ENCODE measurements around the gene KCNK5. TPM values are rescaled to one million over a fixed set of nuclear protein-coding genes. Genes with fewer than 3 reads are reported as not detected.

Gene KCNK5
- total and polyA plus RNA-seq, 9 of the 15 experiments (the other 6 are each of a cell fraction or from before 2014, with no cell fraction given), result 1.5 to 45.8 (median 25.8) TPM

GRCh38 chr6:39228992-39229767 is at the start of gene KCNK5 (continued):
- TF ChIP-seq, protein P1, sequence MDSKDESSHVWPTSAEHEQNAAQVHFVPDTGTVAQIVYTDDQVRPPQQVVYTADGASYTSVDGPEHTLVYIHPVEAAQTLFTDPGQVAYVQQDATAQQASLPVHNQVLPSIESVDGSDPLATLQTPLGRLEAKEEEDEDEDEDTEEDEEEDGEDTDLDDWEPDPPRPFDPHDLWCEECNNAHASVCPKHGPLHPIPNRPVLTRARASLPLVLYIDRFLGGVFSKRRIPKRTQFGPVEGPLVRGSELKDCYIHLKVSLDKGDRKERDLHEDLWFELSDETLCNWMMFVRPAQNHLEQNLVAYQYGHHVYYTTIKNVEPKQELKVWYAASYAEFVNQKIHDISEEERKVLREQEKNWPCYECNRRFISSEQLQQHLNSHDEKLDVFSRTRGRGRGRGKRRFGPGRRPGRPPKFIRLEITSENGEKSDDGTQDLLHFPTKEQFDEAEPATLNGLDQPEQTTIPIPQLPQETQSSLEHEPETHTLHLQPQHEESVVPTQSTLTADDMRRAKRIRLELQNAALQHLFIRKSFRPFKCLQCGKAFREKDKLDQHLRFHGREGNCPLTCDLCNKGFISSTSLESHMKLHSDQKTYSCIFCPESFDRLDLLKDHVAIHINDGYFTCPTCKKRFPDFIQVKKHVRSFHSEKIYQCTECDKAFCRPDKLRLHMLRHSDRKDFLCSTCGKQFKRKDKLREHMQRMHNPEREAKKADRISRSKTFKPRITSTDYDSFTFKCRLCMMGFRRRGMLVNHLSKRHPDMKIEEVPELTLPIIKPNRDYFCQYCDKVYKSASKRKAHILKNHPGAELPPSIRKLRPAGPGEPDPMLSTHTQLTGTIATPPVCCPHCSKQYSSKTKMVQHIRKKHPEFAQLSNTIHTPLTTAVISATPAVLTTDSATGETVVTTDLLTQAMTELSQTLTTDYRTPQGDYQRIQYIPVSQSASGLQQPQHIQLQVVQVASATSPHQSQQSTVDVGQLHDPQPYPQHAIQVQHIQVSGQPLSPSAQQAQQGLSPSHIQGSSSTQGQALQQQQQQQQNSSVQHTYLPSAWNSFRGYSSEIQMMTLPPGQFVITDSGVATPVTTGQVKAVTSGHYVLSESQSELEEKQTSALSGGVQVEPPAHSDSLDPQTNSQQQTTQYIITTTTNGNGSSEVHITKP (IDR thresholded peaks at IDR 0.05; ENCODE audit: partially characterized antibody), result no peak
- peak; percentile 87 for TF ChIP-seq TARDBP (IDR thresholded peaks at IDR 0.05)
- TF ChIP-seq PHF21A (IDR thresholded peaks at IDR 0.05; ENCODE audit: borderline replicate concordance, low read depth), result 0 out of 2 replicates have a peak, but pooled peaks have one; percentile 50
- no peak for TF ChIP-seq PURB (CRISPR knock-in tag; IDR thresholded peaks at IDR 0.05; ENCODE audit: low read depth)
- 0 out of 2 replicates have a peak, but pooled peaks have one; percentile 59 for TF ChIP-seq ZNF668 (CRISPR knock-in tag; IDR thresholded peaks at IDR 0.05)
- TF ChIP-seq ZNF408 (CRISPR knock-in tag; IDR thresholded peaks at IDR 0.05; ENCODE audit: low read depth), result no peak
- TF ChIP-seq, protein P2, sequence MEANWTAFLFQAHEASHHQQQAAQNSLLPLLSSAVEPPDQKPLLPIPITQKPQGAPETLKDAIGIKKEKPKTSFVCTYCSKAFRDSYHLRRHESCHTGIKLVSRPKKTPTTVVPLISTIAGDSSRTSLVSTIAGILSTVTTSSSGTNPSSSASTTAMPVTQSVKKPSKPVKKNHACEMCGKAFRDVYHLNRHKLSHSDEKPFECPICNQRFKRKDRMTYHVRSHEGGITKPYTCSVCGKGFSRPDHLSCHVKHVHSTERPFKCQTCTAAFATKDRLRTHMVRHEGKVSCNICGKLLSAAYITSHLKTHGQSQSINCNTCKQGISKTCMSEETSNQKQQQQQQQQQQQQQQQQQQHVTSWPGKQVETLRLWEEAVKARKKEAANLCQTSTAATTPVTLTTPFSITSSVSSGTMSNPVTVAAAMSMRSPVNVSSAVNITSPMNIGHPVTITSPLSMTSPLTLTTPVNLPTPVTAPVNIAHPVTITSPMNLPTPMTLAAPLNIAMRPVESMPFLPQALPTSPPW (CRISPR knock-in tag; IDR thresholded peaks at IDR 0.05), result peak; percentile 79
- peak; percentile 99 to 100 for TF ChIP-seq MNT (conservative IDR thresholded peaks at IDR 0.05)
- peak; percentile 95 for TF ChIP-seq MXI1 (IDR thresholded peaks at IDR 0.05; ENCODE audit: low read depth, low read length)
- TF ChIP-seq MEF2A (IDR thresholded peaks at IDR 0.05; ENCODE audit: control insufficient read depth, low read depth, low read length), result no peak
- TF ChIP-seq EGR1 (conservative IDR thresholded peaks at IDR 0.05), result peak; percentile 99
- no peak for TF ChIP-seq NCOA6 (IDR thresholded peaks at IDR 0.05)
- TF ChIP-seq ELF2 (CRISPR knock-in tag; IDR thresholded peaks at IDR 0.05), result no peak
- TF ChIP-seq HNRNPK (IDR thresholded peaks at IDR 0.05; ENCODE audit: low read depth, low read length, poor library complexity, severe bottlenecking), result no peak
- peak; percentile 65 for TF ChIP-seq PHF20 (IDR thresholded peaks at IDR 0.05; ENCODE audit: partially characterized antibody)
- no peak for TF ChIP-seq ZNF175 (CRISPR knock-in tag; IDR thresholded peaks at IDR 0.05; ENCODE audit: low read depth)
- TF ChIP-seq MAFG (tag; conservative IDR thresholded peaks at IDR 0.05), result no peak
- no peak for TF ChIP-seq SREBF1 (IDR thresholded peaks at IDR 0.05; ENCODE audit: borderline replicate concordance, low read depth, low read length)
- TF ChIP-seq, protein P3, sequence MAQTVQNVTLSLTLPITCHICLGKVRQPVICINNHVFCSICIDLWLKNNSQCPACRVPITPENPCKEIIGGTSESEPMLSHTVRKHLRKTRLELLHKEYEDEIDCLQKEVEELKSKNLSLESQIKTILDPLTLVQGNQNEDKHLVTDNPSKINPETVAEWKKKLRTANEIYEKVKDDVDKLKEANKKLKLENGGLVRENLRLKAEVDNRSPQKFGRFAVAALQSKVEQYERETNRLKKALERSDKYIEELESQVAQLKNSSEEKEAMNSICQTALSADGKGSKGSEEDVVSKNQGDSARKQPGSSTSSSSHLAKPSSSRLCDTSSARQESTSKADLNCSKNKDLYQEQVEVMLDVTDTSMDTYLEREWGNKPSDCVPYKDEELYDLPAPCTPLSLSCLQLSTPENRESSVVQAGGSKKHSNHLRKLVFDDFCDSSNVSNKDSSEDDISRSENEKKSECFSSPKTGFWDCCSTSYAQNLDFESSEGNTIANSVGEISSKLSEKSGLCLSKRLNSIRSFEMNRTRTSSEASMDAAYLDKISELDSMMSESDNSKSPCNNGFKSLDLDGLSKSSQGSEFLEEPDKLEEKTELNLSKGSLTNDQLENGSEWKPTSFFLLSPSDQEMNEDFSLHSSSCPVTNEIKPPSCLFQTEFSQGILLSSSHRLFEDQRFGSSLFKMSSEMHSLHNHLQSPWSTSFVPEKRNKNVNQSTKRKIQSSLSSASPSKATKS (CRISPR knock-in tag; IDR thresholded peaks at IDR 0.05), result no peak
- TF ChIP-seq RB1 (IDR thresholded peaks at IDR 0.05; ENCODE audit: low read depth), result peak; percentile 95
